Nephron (organoid): Measurements from ENCODE around the gene TMEM200B.
A peak's percentile ranks its signal among the peaks of the same experiment; 100 is the strongest.
"Not testable (repeated sequence)": the region's sequence is repeated elsewhere in the genome, so short reads cannot be mapped to it uniquely, and the experiment has no call there.

ENCODE experiments used
- H3K27ac Mint-ChIP-seq, 3 experiments: 2 replicates each; pipeline ENCODE4 v1.8.0; 2020; ENCODE audit warnings: mixed read lengths in 3 of 3, mild to moderate bottlenecking in 2 of 3, moderate library complexity in 1 of 3
- H3K27me3 Mint-ChIP-seq: 2 replicates; pipeline ENCODE4 v1.8.0; 2021; ENCODE audit warnings: low read depth, mild to moderate bottlenecking, moderate library complexity, mixed read lengths
- H3K36me3 Mint-ChIP-seq: 2 replicates; pipeline ENCODE4 v1.8.0; 2020; ENCODE audit warnings: low read depth, mixed read lengths
- H3K4me1 Mint-ChIP-seq: 2 replicates; pipeline ENCODE4 v1.8.0; 2020; ENCODE audit warnings: mixed read lengths
- H3K4me3 Mint-ChIP-seq, 3 experiments: 2 replicates each; pipeline ENCODE4 v1.8.0; 2020; ENCODE audit warnings: mild to moderate bottlenecking in 3 of 3, mixed read lengths in 3 of 3, moderate library complexity in 2 of 3
- H3K9me3 Mint-ChIP-seq: 2 replicates; pipeline ENCODE4 v1.8.0; 2020; ENCODE audit warnings: mixed read lengths
- TF ChIP-seq, protein P1 (sequence below), 3 experiments: fragments of 200-600 bp; sonication (generic); IDR thresholded peaks; one replicate each; pipeline ENCODE4 v1.5.0; 2021; ENCODE audit warnings: antibody characterized with exemption in 3 of 3; ENCODE audit not compliant: unreplicated experiment in 3 of 3

The TMEM200B gene

DNA sequence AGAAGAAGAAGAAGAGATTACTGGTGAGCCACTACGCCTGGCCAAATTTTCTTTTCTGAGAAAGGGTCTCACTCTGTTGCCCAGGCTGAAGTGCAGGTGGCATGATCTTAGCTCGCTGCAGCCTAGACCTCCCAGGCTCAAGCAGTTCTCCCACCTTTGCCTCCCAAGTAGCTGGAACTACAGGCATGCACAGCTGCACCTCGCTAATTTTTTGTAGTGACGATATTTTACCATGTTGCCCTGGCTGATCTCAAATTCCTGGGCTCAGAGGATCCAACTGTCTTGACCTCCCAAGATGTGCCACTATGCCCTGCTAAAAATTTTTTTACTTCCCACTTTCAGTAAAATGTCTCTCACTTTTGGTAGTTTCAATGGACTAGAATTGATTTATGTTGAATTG, 24.4 kb downstream of the TMEM200B start:
- Mint-ChIP-seq H3K27ac (no peak overlapping the region), H3K4me3 (no peak overlapping the region), H3K4me1 (peaks cover 10% of the 10 kb centered on the region), H3K9me3 (no peaks in the 10 kb centered on the region), H3K27me3 (no peaks in the 10 kb centered on the region), H3K36me3 (peaks cover 38% of the 10 kb centered on the region)
- TF ChIP-seq, protein P1, sequence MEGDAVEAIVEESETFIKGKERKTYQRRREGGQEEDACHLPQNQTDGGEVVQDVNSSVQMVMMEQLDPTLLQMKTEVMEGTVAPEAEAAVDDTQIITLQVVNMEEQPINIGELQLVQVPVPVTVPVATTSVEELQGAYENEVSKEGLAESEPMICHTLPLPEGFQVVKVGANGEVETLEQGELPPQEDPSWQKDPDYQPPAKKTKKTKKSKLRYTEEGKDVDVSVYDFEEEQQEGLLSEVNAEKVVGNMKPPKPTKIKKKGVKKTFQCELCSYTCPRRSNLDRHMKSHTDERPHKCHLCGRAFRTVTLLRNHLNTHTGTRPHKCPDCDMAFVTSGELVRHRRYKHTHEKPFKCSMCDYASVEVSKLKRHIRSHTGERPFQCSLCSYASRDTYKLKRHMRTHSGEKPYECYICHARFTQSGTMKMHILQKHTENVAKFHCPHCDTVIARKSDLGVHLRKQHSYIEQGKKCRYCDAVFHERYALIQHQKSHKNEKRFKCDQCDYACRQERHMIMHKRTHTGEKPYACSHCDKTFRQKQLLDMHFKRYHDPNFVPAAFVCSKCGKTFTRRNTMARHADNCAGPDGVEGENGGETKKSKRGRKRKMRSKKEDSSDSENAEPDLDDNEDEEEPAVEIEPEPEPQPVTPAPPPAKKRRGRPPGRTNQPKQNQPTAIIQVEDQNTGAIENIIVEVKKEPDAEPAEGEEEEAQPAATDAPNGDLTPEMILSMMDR (IDR thresholded peaks at IDR 0.05; ENCODE audit: unreplicated experiment in 3 of 3), result no peak

DNA sequence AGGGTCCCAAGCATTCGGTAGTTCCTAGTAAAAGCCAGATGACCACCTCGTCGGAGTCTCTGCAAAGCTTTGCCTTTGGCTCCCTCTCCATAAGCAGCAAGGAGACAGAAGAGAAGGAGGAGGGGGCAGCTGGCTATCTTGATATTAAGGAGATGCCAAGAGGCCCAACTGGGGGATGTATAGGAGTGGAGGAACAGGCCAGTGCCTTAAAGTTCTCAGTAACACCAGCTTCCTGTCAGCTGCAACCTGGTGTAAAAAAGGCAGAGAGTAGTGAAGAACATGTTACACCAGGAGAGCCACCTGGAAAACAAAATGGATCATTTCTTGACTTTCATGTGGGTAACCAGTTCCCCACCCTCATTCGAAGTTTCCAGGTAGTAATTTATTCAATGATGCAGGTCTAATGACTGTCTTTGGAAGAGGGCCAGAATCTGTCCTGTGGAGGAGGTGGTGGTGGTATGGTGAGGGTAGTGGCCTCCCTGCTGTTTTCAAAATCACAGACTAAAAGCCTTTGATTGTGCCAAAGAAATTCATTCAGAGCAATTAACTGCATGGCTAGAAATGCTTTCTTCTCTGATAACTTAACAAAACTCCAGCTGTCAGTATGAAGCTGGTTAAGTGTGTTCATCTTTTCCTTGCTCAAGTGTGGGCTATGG, 27.3 kb downstream of the TMEM200B start:
- no peak overlapping the region for H3K4me3 Mint-ChIP-seq
- peak overlapping the region; percentile 12 to 24 (median 18) for H3K27ac Mint-ChIP-seq
- H3K4me1 Mint-ChIP-seq, result peaks cover 10% of the 10 kb centered on the region
- no peaks in the 10 kb centered on the region for H3K27me3 Mint-ChIP-seq
- TF ChIP-seq, protein P1 (IDR thresholded peaks at IDR 0.05; ENCODE audit: unreplicated experiment in 3 of 3), result no peak
- peaks cover 45% of the 10 kb centered on the region for H3K36me3 Mint-ChIP-seq
- H3K9me3 Mint-ChIP-seq, result no peaks in the 10 kb centered on the region

DNA sequence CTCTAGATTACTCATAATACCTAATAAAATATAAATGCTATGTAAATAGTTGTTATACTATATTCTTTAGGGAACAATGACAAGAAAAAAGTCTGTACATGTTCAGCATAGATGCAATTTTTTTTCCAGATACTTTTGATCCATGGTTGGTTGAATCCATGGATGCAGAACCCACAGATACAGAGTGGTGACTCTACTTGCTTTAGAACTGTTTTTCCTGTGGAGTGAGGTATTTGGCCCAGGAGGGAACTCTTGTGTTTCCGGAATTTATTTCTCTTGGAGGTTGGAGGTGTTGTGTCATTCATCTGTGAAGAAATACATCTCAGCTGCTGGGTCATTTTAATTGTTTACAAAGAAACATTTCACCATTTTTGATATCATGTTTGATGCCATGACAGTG, 28.7 kb downstream of the TMEM200B start:
- H3K4me1 Mint-ChIP-seq, result peaks cover 10% of the 10 kb centered on the region

DNA sequence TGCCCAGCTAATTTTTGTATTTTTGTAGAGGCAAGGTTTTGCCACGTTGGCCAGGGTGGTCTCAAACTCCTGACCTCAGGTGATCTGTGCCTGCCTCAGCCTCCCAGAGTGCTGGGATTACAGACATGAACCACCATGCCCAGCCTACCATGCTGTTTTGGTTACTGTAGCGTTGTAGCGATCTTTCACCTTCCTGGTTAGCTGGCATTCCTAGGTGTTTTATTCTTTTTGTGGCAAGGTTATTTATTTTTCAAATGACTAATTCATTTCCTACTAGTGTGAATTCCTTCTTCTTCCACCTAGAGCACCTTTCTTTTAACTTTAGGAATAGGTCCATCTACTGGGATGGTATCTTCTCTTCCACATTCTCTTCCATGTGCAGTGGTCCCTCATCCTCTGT, 29.3 kb downstream of the TMEM200B start:
- peaks cover 46% of the 10 kb centered on the region for H3K36me3 Mint-ChIP-seq
- no peaks in the 10 kb centered on the region for H3K9me3 Mint-ChIP-seq
- H3K4me1 Mint-ChIP-seq, result peaks cover 10% of the 10 kb centered on the region
- no peak overlapping the region for H3K27ac Mint-ChIP-seq
- TF ChIP-seq, protein P1 (IDR thresholded peaks at IDR 0.05; ENCODE audit: unreplicated experiment in 3 of 3), result no peak
- H3K4me3 Mint-ChIP-seq, result no peak overlapping the region
- no peaks in the 10 kb centered on the region for H3K27me3 Mint-ChIP-seq

More for the DNA sequence above, 28.7 kb downstream of the TMEM200B start:
- TF ChIP-seq, protein P1 (IDR thresholded peaks at IDR 0.05; ENCODE audit: unreplicated experiment in 3 of 3), result no peak
- H3K9me3 Mint-ChIP-seq, result no peaks in the 10 kb centered on the region
- peaks cover 46% of the 10 kb centered on the region for H3K36me3 Mint-ChIP-seq
- no peaks in the 10 kb centered on the region for H3K27me3 Mint-ChIP-seq
- H3K27ac Mint-ChIP-seq, result no peak overlapping the region
- no peak overlapping the region for H3K4me3 Mint-ChIP-seq

DNA sequence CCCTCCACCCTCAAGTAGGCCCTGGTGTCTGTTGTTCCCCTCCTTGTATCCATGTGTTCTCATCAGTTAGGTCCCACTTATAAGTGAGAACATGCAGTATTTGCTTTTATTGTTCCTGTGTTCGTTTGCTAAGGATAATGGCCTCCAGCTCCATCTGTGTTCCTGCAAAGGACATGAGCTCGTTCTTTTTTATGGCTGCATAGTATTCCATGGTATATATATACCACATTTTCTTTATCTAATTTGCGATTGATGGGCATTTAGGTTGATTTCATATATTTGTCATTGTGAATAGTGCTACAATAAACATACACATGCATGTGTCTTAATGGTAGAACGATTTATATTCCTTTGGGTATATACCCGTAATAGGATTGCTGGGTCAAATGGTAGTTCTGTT, 31.0 kb downstream of the TMEM200B start:
- H3K4me3 Mint-ChIP-seq, H3K27ac Mint-ChIP-seq, H3K9me3 Mint-ChIP-seq, H3K27me3 Mint-ChIP-seq: not testable (repeated sequence)
- H3K4me1 Mint-ChIP-seq, result peaks cover 10% of the 10 kb centered on the region
- peaks cover 43% of the 10 kb centered on the region for H3K36me3 Mint-ChIP-seq

DNA sequence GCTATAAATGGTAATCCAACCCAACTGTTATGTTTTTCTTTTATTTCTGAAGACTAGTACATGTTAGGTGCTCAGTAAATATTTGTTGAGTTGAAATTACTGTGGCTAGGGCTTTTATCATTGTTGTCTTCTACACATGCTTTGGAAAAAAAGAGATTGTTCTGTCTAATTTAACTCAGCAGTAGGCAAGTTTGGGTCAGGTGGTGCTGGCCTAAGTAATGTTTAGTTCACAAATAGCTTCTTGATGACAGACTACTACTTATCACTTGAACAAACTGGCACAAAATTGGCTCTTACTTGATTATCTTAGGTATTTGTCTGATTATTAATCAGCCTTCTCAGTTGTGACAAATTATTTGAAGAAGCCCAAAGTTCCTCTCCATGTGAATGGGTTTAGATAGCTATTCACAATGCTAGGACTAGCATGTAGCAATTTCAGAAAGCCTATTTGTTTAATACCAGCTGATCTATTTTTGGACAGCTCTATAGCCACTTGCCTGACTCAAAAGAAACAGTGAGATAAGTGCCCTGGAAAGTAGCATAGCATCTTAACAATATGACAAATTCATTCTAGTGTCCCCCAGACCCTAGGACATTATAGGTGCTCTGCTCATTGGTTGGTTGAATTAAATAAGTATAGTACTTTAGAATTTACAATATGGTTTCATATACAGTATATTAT, 32.6 kb downstream of the TMEM200B start:
- H3K27ac Mint-ChIP-seq, result no peak overlapping the region
- H3K36me3 Mint-ChIP-seq, result peaks cover 40% of the 10 kb centered on the region
- H3K4me3 Mint-ChIP-seq, result no peak overlapping the region
- H3K9me3 Mint-ChIP-seq, result no peaks in the 10 kb centered on the region
- TF ChIP-seq, protein P1 (IDR thresholded peaks at IDR 0.05; ENCODE audit: unreplicated experiment in 3 of 3), result no peak
- H3K27me3 Mint-ChIP-seq, result no peaks in the 10 kb centered on the region
- H3K4me1 Mint-ChIP-seq, result peaks cover 3% of the 10 kb centered on the region
